H1 (cell line): Measurements from ENCODE around the gene LYRM7. TPM values are rescaled to one million over a fixed set of nuclear protein-coding genes. Genes with fewer than 3 reads are reported as not detected.

ENCODE experiments used
- CTCF ChIA-PET: fragments of 300-600 bp; sonication (Branson Sonifier 250); formaldehyde crosslinking; loops from one replicate; lab custom pipeline; 2021; ENCODE audit not compliant: partially characterized antibody; lab: Charles Lee
- POLR2A ChIA-PET: fragments of 300-600 bp; sonication (Branson Sonifier 250); formaldehyde crosslinking; loops from one replicate; lab custom pipeline; 2021; ENCODE audit warnings: inconsistent platforms; ENCODE audit not compliant: partially characterized antibody; lab: Charles Lee
- DNase-seq, 2 experiments: peaks; one replicate each; pipeline versions ENCODE4 v3.0.0 to v3.0.0-alpha.2; 2010 to 2022; ENCODE audit warnings: low spot score in 2 of 2, low read depth in 1 of 2, mixed read lengths in 1 of 2
- FAIRE-seq: peaks from 2 replicates; lab custom pipeline; 2011; peaks lifted over from hg19 to GRCh38; lab: Jason Lieb, UNC
- H2AFZ ChIP-seq: 2 replicates; pipeline ENCODE4 v1.8.1; 2012; ENCODE audit warnings: low read length, inconsistent platforms
- H2AK5ac ChIP-seq: 2 replicates; pipeline ENCODE4 v1.6.1; 2013; ENCODE audit warnings: low read depth, low read length
- H2BK120ac ChIP-seq: replicated peaks from 2 replicates; pipeline ENCODE3; 2013; ENCODE audit warnings: low read depth, low read length, inconsistent platforms
- H2BK12ac ChIP-seq: 2 replicates; pipeline ENCODE4 v1.6.1; 2013; ENCODE audit warnings: low read depth, low read length
- H2BK15ac ChIP-seq: 2 replicates; pipeline ENCODE4 v1.6.1; 2013; ENCODE audit warnings: low read length
- H2BK20ac ChIP-seq: 2 replicates; pipeline ENCODE4 v1.6.1; 2013; ENCODE audit warnings: low read length
- H2BK5ac ChIP-seq: 2 replicates; pipeline ENCODE4 v1.6.1; 2013; ENCODE audit warnings: low read depth, low read length
- H3K14ac ChIP-seq: 2 replicates; pipeline ENCODE4 v1.6.1; 2013; ENCODE audit warnings: inconsistent platforms; ENCODE audit not compliant: insufficient read length
- H3K18ac ChIP-seq: 2 replicates; pipeline ENCODE4 v1.6.1; 2013; ENCODE audit warnings: low read length; ENCODE audit errors: extremely low read depth
- H3K23ac ChIP-seq: 2 replicates; pipeline ENCODE4 v1.6.1; 2013; ENCODE audit warnings: inconsistent platforms; ENCODE audit not compliant: insufficient read length
- H3K23me2 ChIP-seq: 2 replicates; pipeline ENCODE4 v1.6.1; 2013; ENCODE audit warnings: low read depth, low read length
- H3K27ac ChIP-seq: 2 replicates; pipeline ENCODE4 v1.6.1; 2011; ENCODE audit warnings: low read depth, low read length, inconsistent platforms
- H3K27me3 ChIP-seq, 4 experiments: replicated peaks in 1 of 4; 1 replicate in 1 of 4; 2 replicates in 3 of 4; pipeline versions ENCODE4 v1.6.1 to v1.8.1; 2011 to 2013; ENCODE audit warnings: low read length in 3 of 4, mild to moderate bottlenecking in 3 of 4, inconsistent platforms in 2 of 4, mixed read lengths in 2 of 4, moderate library complexity in 1 of 4; ENCODE audit not compliant: control insufficient read depth in 3 of 4, insufficient read depth in 3 of 4; ENCODE audit errors: extremely low read depth in 1 of 4
- H3K36me3 ChIP-seq, 4 experiments: 2 replicates each; pipeline versions ENCODE4 v1.6.1 to v1.8.1; 2011 to 2013; ENCODE audit warnings: mild to moderate bottlenecking in 4 of 4, low read length in 3 of 4, moderate library complexity in 2 of 4, control low read depth in 1 of 4, inconsistent platforms in 1 of 4; ENCODE audit not compliant: insufficient read depth in 4 of 4, control insufficient read depth in 2 of 4
- H3K4ac ChIP-seq: replicated peaks from 2 replicates; pipeline ENCODE3; 2013; ENCODE audit warnings: low read length, low read depth, mixed read lengths, inconsistent platforms; ENCODE audit not compliant: insufficient read length
- H3K4me1 ChIP-seq, 4 experiments: replicated peaks in 1 of 4; 1 replicate in 1 of 4; 2 replicates in 3 of 4; pipeline versions ENCODE4 v1.6.1 to v1.8.1; 2011 to 2013; ENCODE audit warnings: low read length in 3 of 4, inconsistent platforms in 2 of 4, mixed read lengths in 1 of 4; ENCODE audit not compliant: insufficient read depth in 4 of 4, control insufficient read depth in 3 of 4
- H3K4me2 ChIP-seq, 2 experiments: 2 replicates each; pipeline versions ENCODE4 v1.6.1 to v1.8.1; 2011 to 2013; ENCODE audit warnings: low read depth in 2 of 2, low read length in 2 of 2, control low read depth in 1 of 2, inconsistent platforms in 1 of 2, mild to moderate bottlenecking in 1 of 2; ENCODE audit not compliant: insufficient read depth in 1 of 2
- H3K4me3 ChIP-seq, 4 experiments: fragments of 200-600, 300-600 bp in 1 of 4; sonication (generic), shearing (Covaris generic), sonication (Bioruptor Twin) in 1 of 4; 2 replicates each; pipeline versions ENCODE4 v1.5.1 to v1.8.1; 2011 to 2016; ENCODE audit warnings: low read length in 4 of 4, low read depth in 3 of 4, control low read depth in 2 of 4, inconsistent platforms in 2 of 4, mild to moderate bottlenecking in 2 of 4, mixed read lengths in 1 of 4, moderate library complexity in 1 of 4; ENCODE audit not compliant: insufficient read depth in 2 of 4; ENCODE audit errors: extremely low read depth in 1 of 4
- H3K56ac ChIP-seq: replicated peaks from 2 replicates; pipeline ENCODE3; 2013; ENCODE audit warnings: low read depth, mild to moderate bottlenecking, mixed read lengths, low read length, inconsistent platforms; ENCODE audit not compliant: insufficient read length
- H3K79me1 ChIP-seq: 2 replicates; pipeline ENCODE4 v1.6.1; 2013; ENCODE audit warnings: low read depth, low read length, control low read depth
- H3K79me2 ChIP-seq, 2 experiments: 2 replicates each; pipeline versions ENCODE4 v1.6.1 to v1.8.1; 2012 to 2013; ENCODE audit warnings: low read length in 2 of 2, mild to moderate bottlenecking in 2 of 2, inconsistent platforms in 1 of 2; ENCODE audit not compliant: insufficient read depth in 2 of 2, control insufficient read depth in 1 of 2
- H3K9ac ChIP-seq, 4 experiments: replicated peaks in 1 of 4; 1 replicate in 1 of 4; 2 replicates in 3 of 4; pipeline versions ENCODE4 v1.6.1 to v1.8.1; 2011 to 2013; ENCODE audit warnings: low read depth in 3 of 4, low read length in 3 of 4, control low read depth in 2 of 4, mild to moderate bottlenecking in 2 of 4, moderate library complexity in 2 of 4, inconsistent platforms in 1 of 4; ENCODE audit errors: extremely low read depth in 1 of 4
- H3K9me3 ChIP-seq, 2 experiments: 2 replicates each; pipeline versions ENCODE4 v1.6.1 to v1.8.1; 2012 to 2013; ENCODE audit warnings: mild to moderate bottlenecking in 2 of 2, moderate library complexity in 2 of 2, control low read depth in 1 of 2, inconsistent platforms in 1 of 2, low read depth in 1 of 2, low read length in 1 of 2, mixed read lengths in 1 of 2; ENCODE audit not compliant: insufficient read depth in 2 of 2
- H4K20me1 ChIP-seq, 2 experiments: replicated peaks in 1 of 2; 2 replicates each; pipeline versions ENCODE3 to v1.8.1; 2011 to 2013; ENCODE audit warnings: inconsistent platforms in 2 of 2, low read length in 2 of 2, mild to moderate bottlenecking in 1 of 2; ENCODE audit not compliant: insufficient read depth in 2 of 2, control insufficient read depth in 1 of 2
- H4K5ac ChIP-seq: 2 replicates; pipeline ENCODE4 v1.6.1; 2013; ENCODE audit warnings: low read length, low read depth, mixed read lengths, inconsistent platforms; ENCODE audit not compliant: insufficient read length
- H4K8ac ChIP-seq: 2 replicates; pipeline ENCODE4 v1.8.0; 2013; ENCODE audit warnings: mild to moderate bottlenecking, moderate library complexity, low read length, inconsistent platforms; ENCODE audit not compliant: insufficient read depth; ENCODE audit errors: extremely low read depth
- H4K91ac ChIP-seq: replicated peaks from 2 replicates; pipeline ENCODE3; 2013; ENCODE audit warnings: low read length, mixed read lengths, inconsistent platforms; ENCODE audit not compliant: insufficient read length
- ATF3 ChIP-seq: IDR thresholded peaks from 2 replicates; pipeline ENCODE4 v1.6.1; 2011; ENCODE audit warnings: low read depth, mild to moderate bottlenecking, low read length; ENCODE audit not compliant: insufficient read depth
- BCL11A ChIP-seq, 2 experiments: IDR thresholded peaks; one replicate each; pipeline ENCODE4 v1.6.1; 2011; ENCODE audit warnings: low read depth in 2 of 2, low read length in 2 of 2, mild to moderate bottlenecking in 2 of 2
- CBX5 ChIP-seq: fragments of 300-800, 300-1000 bp; sonication (generic); IDR thresholded peaks from 2 replicates; pipeline ENCODE4 v1.7.1; 2016; ENCODE audit warnings: antibody characterized with exemption, low read length, low read depth
- EGR1 ChIP-seq: IDR thresholded peaks from 2 replicates; pipeline ENCODE4 v1.6.1; 2011; ENCODE audit warnings: low read depth, low read length, borderline replicate concordance
- FOSL1 ChIP-seq: IDR thresholded peaks from 2 replicates; pipeline ENCODE4 v1.6.1; 2011; ENCODE audit warnings: mild to moderate bottlenecking, low read depth, low read length, moderate library complexity; ENCODE audit not compliant: insufficient read depth
- HDAC6 ChIP-seq: IDR thresholded peaks from one replicate; pipeline ENCODE4 v1.7.1; 2012; ENCODE audit warnings: low read depth, mild to moderate bottlenecking, inconsistent platforms, low read length, moderate library complexity
- JUN ChIP-seq: IDR thresholded peaks from 2 replicates; pipeline ENCODE4 v1.6.1; 2011; ENCODE audit warnings: low read depth, mild to moderate bottlenecking, improper control_type of control experiment, low read length
- KDM1A ChIP-seq: fragments of 200-600, 300-600 bp; sonication (generic); IDR thresholded peaks from 2 replicates; pipeline ENCODE4 v1.7.1; 2016; ENCODE audit warnings: mild to moderate bottlenecking, low read length, borderline replicate concordance
- SP4 ChIP-seq: IDR thresholded peaks from 2 replicates; pipeline ENCODE4 v1.6.1; 2012; ENCODE audit warnings: low read length, inconsistent platforms
- polyA plus RNA-seq, 7 experiments: library from polyadenylated mRNA; depleted of rRNA in 3 of 7; stranded (reverse) in 5 of 7; unstranded in 2 of 7; fragments of >200 nt in 5 of 7; fragments of 200-250 nt in 2 of 7; gene quantifications; 1 replicate in 5 of 7; 2 replicates in 1 of 7; 4 replicates in 1 of 7; pipeline versions ENCODE4 v1.2.1 to v1.2.3, GENCODE V29; 2011 to 2013; ENCODE audit warnings: missing spikeins in 2 of 7, mixed read lengths in 2 of 7
- total RNA-seq: library from RNA; stranded (reverse); fragmentation: NEBNext Ultra II Directional; extraction: Animal tissue kit (Norgen Biotek cat#: 25700); gene quantifications from 2 replicates; pipeline ENCODE4 v1.2.1, GENCODE V29; 2021

Gene LYRM7
- total and polyA plus RNA-seq, 2 of the 8 experiments (the other 6 are each of a cell fraction or from before 2014, with no cell fraction given), result 1.9 to 12.6 TPM

GRCh38 chr5:131195696-131196095 is 25.0 kb downstream of the LYRM7 start:
- H3K4me2 ChIP-seq, result no peak overlapping the region
- CTCF ChIA-PET, result interaction anchor here (0.8 kb wide), 1 partner anchor 13 kb away, joined by 3 read pairs; no protein-coding TSS in a partner anchor
- TF ChIP-seq SP4 (no peak), BCL11A (IDR thresholded peaks at IDR 0.05; ENCODE audit: low read depth in 2 of 2, low read length in 2 of 2) (no peak), HDAC6 (no peak), EGR1 (no peak), CBX5 (no peak), ATF3 (no peak), JUN (no peak), FOSL1 (no peak), KDM1A (no peak)

More at GRCh38 chr5:131195696-131196095, 25.0 kb downstream of the LYRM7 start:
- FAIRE-seq, result no peak
- Histone ChIP-seq H2BK120ac (no peak overlapping the region), H2BK5ac (no peak overlapping the region), H3K4me1 (no peaks in the 10 kb centered on the region), H3K4ac (no peak overlapping the region), H2BK12ac (no peak overlapping the region), H2BK20ac (no peak overlapping the region), H2AK5ac (no peak overlapping the region), H4K20me1 (no peaks in the 10 kb centered on the region), H3K79me1 (no peaks in the 10 kb centered on the region), H3K27ac (no peak overlapping the region), H4K91ac (no peak overlapping the region), H2BK15ac (no peak overlapping the region), H4K8ac (no peak overlapping the region), H3K4me3 (no peak overlapping the region), H3K56ac (no peak overlapping the region), H3K23ac (no peak overlapping the region), H3K79me2 (no peaks in the 10 kb centered on the region), H3K36me3 (no peaks in the 10 kb centered on the region), H3K9me3 (no peaks in the 10 kb centered on the region), H4K5ac (no peak overlapping the region), H2AFZ (no peak overlapping the region), H3K9ac (no peak overlapping the region), H3K23me2 (no peaks in the 10 kb centered on the region), H3K27me3 (no peaks in the 10 kb centered on the region), H3K18ac (no peak overlapping the region), H3K14ac (no peak overlapping the region)
- DNase-seq, result no peak
- POLR2A ChIA-PET, result interaction anchor here (0.9 to 1.1 kb wide), 2 partner anchors 13 to 24 kb away, joined by 3 read pairs; no protein-coding TSS in a partner anchor
